Measurements from ENCODE around the gene NSD1.

GRCh38 chr5:177308740-177309139 is 175.2 kb downstream of the NSD1 start:
- TF ChIP-seq CTCF (IDR thresholded peaks at IDR 0.05) (no peak), POLR2A (IDR thresholded peaks at IDR 0.05) (no peak)
